ENCODE results near the gene ZNF77. TPM values are rescaled to one million over a fixed set of nuclear protein-coding genes. Genes with fewer than 3 reads are reported as not detected.

The ZNF77 gene
- total and polyA plus RNA-seq, 12 donors: 1.0 to 2.9 (median 2.3) TPM

- ATAC-seq: peak; percentile 94 to 97 (median 96)
Measured at GRCh38 chr19:2977001-2977745, 32.4 kb upstream of the ZNF77 start, which contains the start of gene TLE6. TSS of gene TLE6 (plus strand) at chr19:2977564. CDS start at chr19:2978234, 670 bp downstream.

GRCh38 chr19:2976609-2977000, 31.8 kb upstream of the ZNF77 start:
- TF ChIP-seq CTCF (IDR thresholded peaks at IDR 0.05): no peak
- peaks cover 22 to 64% (median 61%) of the 10 kb centered on the region in 9 donors for H3K4me1 ChIP-seq
- H3K36me3 ChIP-seq: no peaks in the 10 kb centered on the region
- no peaks in the 10 kb centered on the region for H3K9me3 ChIP-seq
- DNase-seq (no peak), ATAC-seq (peak in 2 of 8 donors; percentile 12 to 14)
- intact Hi-C loops (cut with DNase I): loop anchor here in 5 of 10 donors (2.0 to 10.0 kb wide), 5 partner anchors 26 to 60 kb away; partner anchors contain the start of gene TLE2 (in 1 of the 5)
- WGBS, 2 donors: 7 to 8% methylated on average over 15 of the region's 15 CpGs
- H3K4me3 ChIP-seq: peak overlapping the region; percentile 30 to 63 (median 54)
- H3K27me3 ChIP-seq: no peaks in the 10 kb centered on the region
- peak overlapping the region in 8 of 10 donors; percentile 4 to 66 (median 42) for H3K27ac ChIP-seq

More at GRCh38 chr19:2977001-2977745, 32.4 kb upstream of the ZNF77 start, which contains the start of gene TLE6:
- Histone ChIP-seq H3K4me3 (peak within 1 kb of the TSS; percentile 30 to 63 (median 54)), H3K27me3 (no peaks in the 10 kb centered on the region), H3K9me3 (no peaks in the 10 kb centered on the region), H3K4me1 (peaks cover 20 to 63% (median 57%) of the 10 kb centered on the region in 9 donors), H3K27ac (peak within 1 kb of the TSS in 9 of 10 donors; percentile 25 to 68 (median 51)), H3K36me3 (no peaks in the 10 kb centered on the region)
- DNase-seq: peak; percentile 96 to 97
- 0% methylated on average over 50 to 51 of the region's 51 CpGs for WGBS, 2 donors
- intact Hi-C loops (cut with DNase I): loop anchor here in 5 of 10 donors (2.0 to 10.0 kb wide), 5 partner anchors 26 to 60 kb away; partner anchors contain the start of gene TLE2 (in 1 of the 5)
- no peak for TF ChIP-seq CTCF (IDR thresholded peaks at IDR 0.05)

- TF ChIP-seq CTCF (IDR thresholded peaks at IDR 0.05): no peak
- peak overlapping the region in 1 of 10 donors; percentile 9 for H3K4me3 ChIP-seq
- intact Hi-C loops (cut with DNase I): loop anchor here in 4 of 10 donors (5.0 to 10.0 kb wide), 4 partner anchors 50 to 123 kb away; partner anchors contain the start of gene TLE2 (in 1 of the 4)
- no peaks in the 10 kb centered on the region for H3K36me3 ChIP-seq
- peaks cover 25 to 86% (median 79%) of the 10 kb centered on the region in 9 donors for H3K4me1 ChIP-seq
- ATAC-seq (peak; percentile 16 to 40 (median 32)), DNase-seq (peak; percentile 32 to 65)
- WGBS, 2 donors: 11 to 16% methylated on average over 13 to 14 of the region's 14 CpGs
- H3K9me3 ChIP-seq: no peaks in the 10 kb centered on the region
- no peaks in the 10 kb centered on the region for H3K27me3 ChIP-seq
- H3K27ac ChIP-seq: peak overlapping the region in 9 of 10 donors; percentile 36 to 91 (median 86)
Measured at GRCh38 chr19:2974342-2975041, 29.7 kb upstream of the ZNF77 start.

GRCh38 chr19:2973229-2973628, 28.5 kb upstream of the ZNF77 start:
- no peak overlapping the region for H3K4me3 ChIP-seq
- peak; percentile 57 to 62 for DNase-seq
- 42 to 63% methylated on average over 8 of the region's 8 CpGs for WGBS, 2 donors
- H3K4me1 ChIP-seq: peaks cover 30 to 98% (median 91%) of the 10 kb centered on the region in 9 donors
- H3K36me3 ChIP-seq: no peaks in the 10 kb centered on the region
- no peaks in the 10 kb centered on the region for H3K9me3 ChIP-seq
- no peak for TF ChIP-seq CTCF (IDR thresholded peaks at IDR 0.05)
- H3K27me3 ChIP-seq: no peaks in the 10 kb centered on the region
- peak overlapping the region; percentile 71 to 91 (median 86) for H3K27ac ChIP-seq
- peak in 3 of 8 donors; percentile 15 to 26 (median 18) for ATAC-seq
- intact Hi-C loops (cut with DNase I): loop anchor here in 4 of 10 donors (5.0 to 10.0 kb wide), 4 partner anchors 52 to 124 kb away; partner anchors contain the start of gene TLE2 (in 1 of the 4)

All from heart right ventricle (tissue), 16 donors.